DOHH2 (cell line): ENCODE results near the gene INSYN2A.

Experiments used
- H3F3A ChIP-seq: fragments of 200-600 bp; sonication (generic), shearing (Covaris generic); 2 replicates; pipeline ENCODE4 v1.6.0; 2016; ENCODE audit warnings: antibody characterized with exemption, mild to moderate bottlenecking; ENCODE audit not compliant: control insufficient read depth, insufficient read depth
- H3K27ac ChIP-seq: fragments of 200-600 bp; sonication (generic); 2 replicates; pipeline ENCODE4 v1.5.1; 2014; ENCODE audit warnings: low read depth, mild to moderate bottlenecking, low read length, moderate library complexity
- H3K27me3 ChIP-seq: fragments of 200-600 bp; sonication (generic); 2 replicates; pipeline ENCODE4 v1.6.1; 2014; ENCODE audit warnings: mild to moderate bottlenecking, low read length, mixed read lengths; ENCODE audit not compliant: control insufficient read depth
- H3K36me3 ChIP-seq: fragments of 200-600 bp; sonication (generic); 2 replicates; pipeline ENCODE4 v1.6.1; 2014; ENCODE audit warnings: mild to moderate bottlenecking, low read length, moderate library complexity, mixed read lengths; ENCODE audit not compliant: control insufficient read depth
- H3K4me1 ChIP-seq: fragments of 200-600 bp; sonication (generic); 2 replicates; pipeline ENCODE4 v1.6.1; 2014; ENCODE audit warnings: mild to moderate bottlenecking, low read length, mixed read lengths; ENCODE audit not compliant: control insufficient read depth
- H3K4me2 ChIP-seq: fragments of 200-600 bp; sonication (generic); 2 replicates; pipeline ENCODE4 v1.6.0; 2014; ENCODE audit warnings: mild to moderate bottlenecking, low read length, moderate library complexity
- H3K4me3 ChIP-seq: fragments of 200-600 bp; sonication (generic); 2 replicates; pipeline ENCODE4 v1.5.1; 2014; ENCODE audit warnings: mild to moderate bottlenecking, low read length, mixed read lengths
- H3K79me2 ChIP-seq: fragments of 200-600 bp; sonication (generic); 2 replicates; pipeline ENCODE4 v1.6.1; 2014; ENCODE audit warnings: mild to moderate bottlenecking, low read length, mixed read lengths; ENCODE audit not compliant: control insufficient read depth
- H3K9me2 ChIP-seq: fragments of 200-600 bp; sonication (generic); replicated peaks from 2 replicates; pipeline ENCODE4 v1.6.1; 2014; ENCODE audit warnings: mild to moderate bottlenecking, low read length, mixed read lengths; ENCODE audit not compliant: control insufficient read depth
- H3K9me3 ChIP-seq: fragments of 200-600 bp; sonication (generic); 2 replicates; pipeline ENCODE4 v1.6.1; 2014; ENCODE audit warnings: antibody characterized with exemption, low read length, mixed read lengths; ENCODE audit not compliant: control insufficient read depth, insufficient read depth
- H4K20me1 ChIP-seq: fragments of 200-600 bp; sonication (generic); 2 replicates; pipeline ENCODE4 v1.6.0; 2014; ENCODE audit warnings: low read depth, mild to moderate bottlenecking, antibody characterized with exemption, low read length, moderate library complexity; ENCODE audit not compliant: control insufficient read depth, insufficient read depth
- CTCF ChIP-seq: fragments of 200-600 bp; sonication (generic); IDR thresholded peaks from one replicate; pipeline ENCODE4 v1.5.1; 2014; ENCODE audit warnings: antibody characterized with exemption, mild to moderate bottlenecking, low read depth, low read length; ENCODE audit not compliant: poor library complexity, severe bottlenecking
- EZH2phosphoT487 ChIP-seq: fragments of 200-600 bp; sonication (generic); IDR thresholded peaks from 2 replicates; pipeline ENCODE4 v1.6.1; 2017; ENCODE audit warnings: borderline replicate concordance, mild to moderate bottlenecking, antibody characterized with exemption, low read length, moderate library complexity, mixed read lengths

The INSYN2A gene

DNA sequence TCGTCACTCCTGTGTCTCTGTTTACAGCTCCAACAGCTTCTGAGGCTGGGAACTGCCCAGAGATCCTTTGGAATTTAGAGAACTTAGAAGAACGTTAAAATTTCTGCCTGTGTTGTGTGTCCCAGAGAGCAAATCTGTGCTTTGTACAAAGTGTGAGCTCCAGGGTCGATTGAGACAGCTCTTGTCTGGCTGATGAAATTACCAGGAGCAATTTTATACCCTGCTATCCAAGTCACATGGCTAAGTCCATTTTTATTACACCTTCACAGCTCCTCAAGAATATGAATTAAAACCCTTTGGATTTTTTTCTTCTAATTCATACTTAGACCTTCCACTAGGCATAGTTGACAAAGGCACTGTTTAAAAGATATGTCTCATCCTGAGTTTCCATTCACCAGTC, 46.5 kb upstream of the INSYN2A start:
- no peaks in the 10 kb centered on the region for H4K20me1 ChIP-seq
- no peak for TF ChIP-seq CTCF
- TF ChIP-seq EZH2phosphoT487: no peak

DNA sequence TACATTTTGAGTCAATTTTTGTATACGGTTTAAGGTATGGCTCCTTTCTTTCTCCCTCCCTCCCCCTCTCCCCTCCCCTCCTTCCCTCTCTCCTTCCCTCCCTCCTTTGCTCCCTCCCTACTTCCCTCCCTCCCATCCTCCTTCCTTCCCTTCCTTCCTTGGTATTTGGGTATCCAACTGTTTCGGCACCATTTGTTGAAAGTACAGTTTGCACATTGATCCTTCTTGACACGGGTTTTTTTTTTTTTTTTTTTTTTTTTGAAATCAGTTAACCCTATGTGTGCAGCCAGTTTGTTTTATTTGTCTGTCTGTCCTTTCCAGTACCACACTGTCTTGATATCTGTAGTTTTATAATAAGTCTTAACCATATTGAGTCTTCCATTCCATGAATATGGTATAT, 39.9 kb upstream of the INSYN2A start:
- H3K36me3 ChIP-seq: no peaks in the 10 kb centered on the region
- no peaks in the 10 kb centered on the region for H3K79me2 ChIP-seq
- no peak overlapping the region for H3K27ac ChIP-seq
- H3K27me3 ChIP-seq: no peaks in the 10 kb centered on the region
- H3K4me3 ChIP-seq: no peak overlapping the region
- H4K20me1 ChIP-seq: no peaks in the 10 kb centered on the region
- no peaks in the 10 kb centered on the region for H3K9me3 ChIP-seq
- H3K9me2 ChIP-seq: no peaks in the 10 kb centered on the region
- no peak overlapping the region for H3K4me2 ChIP-seq
- H3K4me1 ChIP-seq: no peaks in the 10 kb centered on the region
- H3F3A ChIP-seq: no peaks in the 10 kb centered on the region
- TF ChIP-seq CTCF (no peak), EZH2phosphoT487 (no peak)

More for the DNA sequence above, 46.5 kb upstream of the INSYN2A start:
- Histone ChIP-seq H3K27ac (no peak overlapping the region), H3K36me3 (no peaks in the 10 kb centered on the region), H3K4me1 (no peaks in the 10 kb centered on the region), H3K4me2 (no peak overlapping the region), H3K79me2 (no peaks in the 10 kb centered on the region), H3K9me2 (no peaks in the 10 kb centered on the region), H3K4me3 (no peak overlapping the region), H3F3A (no peaks in the 10 kb centered on the region), H3K9me3 (no peaks in the 10 kb centered on the region), H3K27me3 (no peaks in the 10 kb centered on the region)

- Histone ChIP-seq H3K9me3 (no peaks in the 10 kb centered on the region), H3K9me2 (no peaks in the 10 kb centered on the region)
- no peak for TF ChIP-seq CTCF
- no peak for TF ChIP-seq EZH2phosphoT487
Observed at GRCh38 chr10:127234306-127234800, 38.0 kb upstream of the INSYN2A start.

More at GRCh38 chr10:127234306-127234800, 38.0 kb upstream of the INSYN2A start:
- Histone ChIP-seq H3K4me2 (no peak overlapping the region), H3K27ac (no peak overlapping the region), H3K36me3 (no peaks in the 10 kb centered on the region), H3K27me3 (no peaks in the 10 kb centered on the region), H3K4me1 (no peaks in the 10 kb centered on the region), H3K4me3 (no peak overlapping the region), H3K79me2 (no peaks in the 10 kb centered on the region), H3F3A (no peaks in the 10 kb centered on the region), H4K20me1 (no peaks in the 10 kb centered on the region)
